OCI-LY3 (cell line): Measurements from ENCODE around the gene OCIAD2.
"Not testable (repeated sequence)": the region's sequence is repeated elsewhere in the genome, so short reads cannot be mapped to it uniquely, and the experiment has no call there.

Experiments
- H2AFZ ChIP-seq: fragments of 200-600, 300-600 bp; shearing (Covaris generic); 2 replicates; pipeline ENCODE4 v1.6.0; 2014; ENCODE audit warnings: antibody characterized with exemption, low read depth, low read length
- H3K27ac ChIP-seq: fragments of 200-600, 300-600 bp; sonication (generic); 2 replicates; pipeline ENCODE4 v1.5.1; 2014; ENCODE audit warnings: mild to moderate bottlenecking, low read length, moderate library complexity, mixed read lengths
- H3K27me3 ChIP-seq: fragments of 200-600, 300-600 bp; sonication (generic); 2 replicates; pipeline ENCODE4 v1.6.1; 2014; ENCODE audit warnings: low read depth, low read length, mixed read lengths
- H3K36me3 ChIP-seq: fragments of 200-600, 300-600 bp; sonication (generic); replicated peaks from 2 replicates; pipeline ENCODE3; 2014; ENCODE audit warnings: low read depth, low read length, mixed read lengths
- H3K4me1 ChIP-seq: fragments of 300-600, 200-600 bp; sonication (generic); 2 replicates; pipeline ENCODE4 v1.6.1; 2014; ENCODE audit warnings: low read length, mixed read lengths
- H3K4me2 ChIP-seq: fragments of 200-600, 300-600 bp; sonication (generic); 2 replicates; pipeline ENCODE4 v1.6.1; 2014; ENCODE audit warnings: low read length, mixed read lengths
- H3K4me3 ChIP-seq: fragments of 300-600, 200-600 bp; sonication (generic); 2 replicates; pipeline ENCODE4 v1.5.1; 2014; ENCODE audit warnings: antibody characterized with exemption, mild to moderate bottlenecking, low read length, moderate library complexity
- H3K79me2 ChIP-seq: fragments of 300-600, 200-600 bp; shearing (Covaris generic); 2 replicates; pipeline ENCODE4 v1.6.1; 2014; ENCODE audit warnings: mild to moderate bottlenecking, low read length, mixed read lengths
- H3K9ac ChIP-seq: fragments of 300-600, 200-600 bp; shearing (Covaris generic); 2 replicates; pipeline ENCODE4 v1.6.0; 2014; ENCODE audit warnings: mild to moderate bottlenecking, low read length, moderate library complexity
- H3K9me3 ChIP-seq: fragments of 200-600, 300-600 bp; shearing (Covaris generic); 2 replicates; pipeline ENCODE4 v1.6.1; 2014; ENCODE audit warnings: low read length, mixed read lengths; ENCODE audit not compliant: insufficient read depth
- H4K20me1 ChIP-seq: fragments of 200-600, 300-600 bp; sonication (generic); 2 replicates; pipeline ENCODE4 v1.6.1; 2016; ENCODE audit warnings: low read length, mixed read lengths; ENCODE audit not compliant: insufficient read depth
- CTCF ChIP-seq: fragments of 200-600, 300-600 bp; sonication (generic); IDR thresholded peaks from 2 replicates; pipeline ENCODE4 v1.5.1; 2014; ENCODE audit warnings: antibody characterized with exemption, low read length, low read depth
- EZH2phosphoT487 ChIP-seq: fragments of 200-600 bp; shearing (Covaris generic); IDR thresholded peaks from 2 replicates; pipeline ENCODE4 v1.6.1; 2018; ENCODE audit warnings: antibody characterized with exemption, mixed run types, low read depth

The OCIAD2 gene

DNA sequence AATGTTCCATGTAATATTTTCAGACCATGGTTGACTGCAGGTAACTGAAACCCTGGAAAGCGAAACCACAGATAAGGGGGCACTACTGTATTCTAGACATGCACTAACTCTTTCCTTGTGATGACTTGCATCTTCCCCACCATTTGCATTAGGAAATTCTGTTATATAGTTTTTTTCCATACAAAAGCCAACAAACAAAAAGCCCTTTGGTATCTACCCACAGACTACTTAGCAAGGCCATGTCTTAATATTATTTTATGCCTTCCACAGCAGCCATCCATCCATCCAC, 52.2 kb downstream of the OCIAD2 start:
- H3K27me3 ChIP-seq, result no peaks in the 10 kb centered on the region
- no peaks in the 10 kb centered on the region for H4K20me1 ChIP-seq
- H3K4me1 ChIP-seq, result no peaks in the 10 kb centered on the region
- no peaks in the 10 kb centered on the region for H3K9me3 ChIP-seq
- no peaks in the 10 kb centered on the region for H3K79me2 ChIP-seq
- H3K9ac ChIP-seq, result no peak overlapping the region
- peaks cover 18% of the 10 kb centered on the region for H3K36me3 ChIP-seq
- H3K27ac ChIP-seq, result no peak overlapping the region
- no peak for TF ChIP-seq EZH2phosphoT487
- TF ChIP-seq CTCF, result no peak
- no peak overlapping the region for H3K4me2 ChIP-seq
- no peak overlapping the region for H2AFZ ChIP-seq
- H3K4me3 ChIP-seq, result no peak overlapping the region

- no peak overlapping the region for H2AFZ ChIP-seq
- TF ChIP-seq CTCF (no peak), EZH2phosphoT487 (no peak)
- no peaks in the 10 kb centered on the region for H4K20me1 ChIP-seq
- H3K36me3 ChIP-seq, result peaks cover 19% of the 10 kb centered on the region
- no peaks in the 10 kb centered on the region for H3K9me3 ChIP-seq
- no peak overlapping the region for H3K9ac ChIP-seq
- no peak overlapping the region for H3K4me2 ChIP-seq
- no peak overlapping the region for H3K4me3 ChIP-seq
- no peaks in the 10 kb centered on the region for H3K27me3 ChIP-seq
- H3K4me1 ChIP-seq, result no peaks in the 10 kb centered on the region
- no peaks in the 10 kb centered on the region for H3K79me2 ChIP-seq
- H3K27ac ChIP-seq, result no peak overlapping the region
These were observed 52.8 kb downstream of the OCIAD2 start for GRCh38 chr4:48853604-48854394.

DNA sequence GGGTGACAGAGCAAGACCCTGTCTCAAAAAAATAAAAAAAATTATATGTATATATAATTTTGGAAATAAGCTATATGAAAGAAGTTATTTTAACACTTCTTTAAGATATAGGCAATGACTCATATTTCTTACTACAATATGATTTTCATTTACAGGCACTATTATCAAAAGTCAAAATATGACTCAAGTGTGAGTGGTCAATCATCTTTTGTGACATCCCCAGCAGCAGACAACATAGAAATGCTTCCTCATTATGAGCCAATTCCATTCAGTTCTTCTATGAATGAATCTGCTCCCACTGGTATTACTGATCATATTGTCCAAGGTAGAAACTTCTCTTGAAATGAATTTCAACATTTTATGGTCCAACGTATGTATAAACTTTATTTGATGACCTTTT, 54.9 kb downstream of the OCIAD2 start:
- Histone ChIP-seq H3K4me2 (no peak overlapping the region), H3K4me1 (no peaks in the 10 kb centered on the region), H3K79me2 (peaks cover 2% of the 10 kb centered on the region; the same call in 1 of the 2 replicates), H3K36me3 (peaks cover 30% of the 10 kb centered on the region), H3K4me3 (no peak overlapping the region), H4K20me1 (no peaks in the 10 kb centered on the region), H2AFZ (no peak overlapping the region), H3K9me3 (no peaks in the 10 kb centered on the region), H3K27me3 (no peaks in the 10 kb centered on the region), H3K27ac (no peak overlapping the region), H3K9ac (no peak overlapping the region)
- TF ChIP-seq CTCF, result no peak
- no peak for TF ChIP-seq EZH2phosphoT487

DNA sequence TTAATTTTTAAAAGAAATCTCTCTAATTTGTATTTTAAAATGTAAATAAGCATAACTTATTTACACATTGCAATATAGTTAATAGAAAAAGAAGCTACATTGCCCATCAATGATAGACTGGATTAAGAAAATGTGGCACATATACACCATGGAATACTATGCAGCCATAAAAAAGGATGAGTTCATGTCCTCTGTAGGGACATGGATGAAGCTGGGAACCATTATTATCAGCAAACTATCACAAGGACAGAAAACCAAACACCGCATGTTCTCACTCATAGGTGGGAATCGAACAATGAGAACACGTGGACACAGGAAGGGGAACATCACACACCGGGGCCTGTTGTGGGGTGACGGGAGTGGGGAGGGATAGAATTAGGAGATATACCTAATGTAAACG, 57.8 kb downstream of the OCIAD2 start:
- peaks cover 46% of the 10 kb centered on the region for H3K36me3 ChIP-seq
- not testable (repeated sequence) for H3K4me1 ChIP-seq, H3K4me2 ChIP-seq, H2AFZ ChIP-seq, H3K27me3 ChIP-seq, H3K9me3 ChIP-seq, H3K9ac ChIP-seq, H4K20me1 ChIP-seq, H3K4me3 ChIP-seq, H3K27ac ChIP-seq, H3K79me2 ChIP-seq
